Activated CD8-positive, alpha-beta memory T cell treated with anti-CD3 and anti-CD28 coated beads for 36 hours (primary cell): Measurements from ENCODE around the gene FBXL16. TPM values are rescaled to one million over a fixed set of nuclear protein-coding genes. Genes with fewer than 3 reads are reported as not detected.

ENCODE experiments used
- CTCF ChIA-PET: fragments of 350-600 bp; sonication (Branson Sonifier 250); formaldehyde crosslinking; loops from one replicate; lab custom pipeline; 2021; ENCODE audit warnings: antibody characterized with exemption; lab: Charles Lee
- POLR2A ChIA-PET: fragments of 350-600 bp; sonication (Branson Sonifier 250); formaldehyde crosslinking; loops from one replicate; lab custom pipeline; 2021; ENCODE audit warnings: antibody characterized with exemption; lab: Charles Lee
- total RNA-seq, 2 experiments: library from RNA; stranded (reverse); gene quantifications; one replicate each; pipeline ENCODE4 v1.2.3, GENCODE V29; 2021

FBXL16 gene
- total RNA-seq, 2 experiments from 2014 or later: 4.1 to 5.7 TPM

- POLR2A ChIA-PET: interaction anchor here (0.7 kb wide), 1 partner anchor 9 kb away, joined by 3 read pairs; no protein-coding TSS in a partner anchor
- CTCF ChIA-PET: interaction anchor here (0.5 to 2.3 kb wide), 2 partner anchors 9 to 78 kb away, joined by 3 to 9 read pairs; no protein-coding TSS in a partner anchor
Observed at GRCh38 chr16:707062-707538, 1.5 kb upstream of the FBXL16 start.

GRCh38 chr16:706189-707061 is 824 bp upstream of the FBXL16 start:
- CTCF ChIA-PET: interaction anchor here (2.3 kb wide), 1 partner anchor 79 kb away, joined by 9 read pairs; no protein-coding TSS in a partner anchor
- POLR2A ChIA-PET: interaction anchor here (0.7 kb wide), 1 partner anchor 9 kb away, joined by 3 read pairs; no protein-coding TSS in a partner anchor

- ChIA-PET POLR2A (no interaction called here), CTCF (interaction anchor here (0.8 kb wide), 1 partner anchor 7 kb away, joined by 3 read pairs; no protein-coding TSS in a partner anchor)
Observed at GRCh38 chr16:704552-705380, 835 bp downstream of the FBXL16 start.

- ChIA-PET CTCF (interaction anchor here (0.8 kb wide), 1 partner anchor 8 kb away, joined by 3 read pairs; no protein-coding TSS in a partner anchor), POLR2A (interaction anchor here (0.6 kb wide), 1 partner anchor 53 kb away, joined by 3 read pairs; no protein-coding TSS in a partner anchor)
Observed at GRCh38 chr16:704047-704446, 1.6 kb downstream of the FBXL16 start.

- POLR2A ChIA-PET: interaction anchor here (0.6 kb wide), 1 partner anchor 53 kb away, joined by 3 read pairs; no protein-coding TSS in a partner anchor
- CTCF ChIA-PET: interaction anchor here (1.2 to 1.6 kb wide), 2 partner anchors 13 to 81 kb away, joined by 3 to 4 read pairs; partner anchors contain the start of gene WDR24
Observed at GRCh38 chr16:703406-703805, 2.2 kb downstream of the FBXL16 start.

GRCh38 chr16:702341-702740 is 3.3 kb downstream of the FBXL16 start:
- POLR2A ChIA-PET: no interaction called here

GRCh38 chr16:700684-701584 is 4.7 kb downstream of the FBXL16 start:
- POLR2A ChIA-PET: no interaction called here
- CTCF ChIA-PET: interaction anchor here (0.5 to 1.4 kb wide), 3 partner anchors 10 to 263 kb away, joined by 3 to 4 read pairs (median 3); no protein-coding TSS in a partner anchor

More at GRCh38 chr16:702341-702740, 3.3 kb downstream of the FBXL16 start:
- CTCF ChIA-PET: interaction anchor here (0.6 to 1.6 kb wide), 5 partner anchors 8 to 83 kb away, joined by 3 to 4 read pairs (median 3); partner anchors contain the start of gene WDR24

GRCh38 chr16:698911-699671 is 6.5 kb downstream of the FBXL16 start:
- CTCF ChIA-PET: interaction anchor here (0.7 to 0.8 kb wide), 4 partner anchors 8 to 271 kb away, joined by 3 to 5 read pairs (median 4); no protein-coding TSS in a partner anchor

GRCh38 chr16:695355-696089 is 10.1 kb downstream of the FBXL16 start:
- ChIA-PET CTCF (interaction anchor here (0.7 to 2.0 kb wide), 10 partner anchors 12 to 90 kb away, joined by 3 to 10 read pairs (median 5); partner anchors contain the start of genes ANTKMT, JMJD8 and METRN), POLR2A (interaction anchor here (0.5 to 1.0 kb wide), 5 partner anchors 26 to 93 kb away, joined by 3 read pairs; partner anchors contain the start of genes ANTKMT, CHTF18 and RPUSD1)

More at GRCh38 chr16:698911-699671, 6.5 kb downstream of the FBXL16 start:
- POLR2A ChIA-PET: interaction anchor here (0.6 kb wide), 1 partner anchor 206 kb away, joined by 5 read pairs; no protein-coding TSS in a partner anchor

GRCh38 chr16:694863-695354 is 10.7 kb downstream of the FBXL16 start:
- POLR2A ChIA-PET: interaction anchor here (0.5 to 1.0 kb wide), 4 partner anchors 26 to 258 kb away, joined by 3 to 7 read pairs (median 3); partner anchors contain the start of genes ANTKMT, CHTF18 and RPUSD1
- CTCF ChIA-PET: interaction anchor here (0.7 to 2.0 kb wide), 9 partner anchors 11 to 91 kb away, joined by 3 to 10 read pairs (median 5); partner anchors contain the start of genes ANTKMT, JMJD8 and METRN

- POLR2A ChIA-PET: interaction anchor here (0.5 kb wide), 1 partner anchor 257 kb away, joined by 7 read pairs; no protein-coding TSS in a partner anchor
- CTCF ChIA-PET: interaction anchor here (1.3 to 2.0 kb wide), 4 partner anchors 13 to 91 kb away, joined by 5 to 10 read pairs (median 7); partner anchors contain the start of gene ANTKMT
Observed at GRCh38 chr16:694187-694862, 11.3 kb downstream of the FBXL16 start.

- ChIA-PET POLR2A (no interaction called here), CTCF (no interaction called here)
Observed at GRCh38 chr16:693766-694165, 11.8 kb downstream of the FBXL16 start.

GRCh38 chr16:693364-693763 is 12.2 kb downstream of the FBXL16 start:
- CTCF ChIA-PET: interaction anchor here (0.6 kb wide), 1 partner anchor 298 kb away, joined by 3 read pairs; no protein-coding TSS in a partner anchor
- POLR2A ChIA-PET: no interaction called here

- POLR2A ChIA-PET: no interaction called here
- CTCF ChIA-PET: interaction anchor here (0.6 kb wide), 1 partner anchor 298 kb away, joined by 3 read pairs; no protein-coding TSS in a partner anchor
Observed at GRCh38 chr16:692356-693108, 13.1 kb downstream of the FBXL16 start.
